ENCODE data around the gene SSNA1. TPM values are rescaled to one million over a fixed set of nuclear protein-coding genes. Genes with fewer than 3 reads are reported as not detected.

The SSNA1 gene
- total and polyA plus RNA-seq, 9 of the 15 experiments (the other 6 are each of a cell fraction or from before 2014, with no cell fraction given), result 1.9 to 130 (median 57.1) TPM

DNA sequence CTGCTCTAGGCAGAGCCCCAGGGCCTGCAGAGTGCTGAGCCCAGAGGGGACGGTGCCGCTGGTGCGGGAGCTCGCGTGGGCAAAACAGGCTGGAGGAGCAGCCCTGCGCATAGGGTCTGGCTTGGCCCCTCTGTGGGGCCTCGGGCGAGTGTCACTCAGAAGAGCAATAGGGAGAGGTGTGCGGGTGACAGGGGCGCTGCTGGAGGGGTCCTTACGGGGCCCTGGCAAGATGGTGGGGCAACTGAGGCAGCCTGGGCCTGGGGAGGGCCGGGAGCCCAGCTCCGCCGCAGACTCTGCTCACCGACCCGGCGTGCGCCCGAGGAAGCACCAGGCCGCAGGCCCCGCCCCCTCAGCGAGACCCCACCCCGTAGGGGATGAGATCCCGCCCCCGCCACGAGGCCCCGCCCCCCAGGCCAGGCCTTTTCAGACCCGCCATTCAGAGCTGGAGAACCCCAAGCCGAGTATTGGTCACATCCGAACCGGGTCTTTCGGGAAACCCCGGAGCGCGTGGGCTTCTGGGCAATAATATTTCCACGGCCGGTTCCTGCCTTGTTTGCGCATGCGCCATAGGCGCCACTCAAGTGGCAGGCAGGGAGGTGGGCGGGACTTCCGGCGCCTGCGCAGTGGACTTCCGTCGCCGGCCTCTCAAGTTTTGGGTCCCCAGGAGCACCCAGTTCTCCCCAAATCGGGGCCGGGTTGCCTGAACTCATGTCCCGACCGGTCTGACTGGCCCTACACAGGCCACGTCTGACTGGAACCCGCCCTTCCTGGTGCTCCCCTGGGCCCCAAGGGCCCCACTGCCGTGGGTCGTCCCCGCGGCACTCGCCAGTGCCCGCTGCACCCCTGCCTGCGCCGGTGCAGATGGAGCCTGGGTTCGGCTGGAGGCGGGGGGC lies 34.8 kb downstream of the SSNA1 start (continued):
- TF ChIP-seq, protein P1, sequence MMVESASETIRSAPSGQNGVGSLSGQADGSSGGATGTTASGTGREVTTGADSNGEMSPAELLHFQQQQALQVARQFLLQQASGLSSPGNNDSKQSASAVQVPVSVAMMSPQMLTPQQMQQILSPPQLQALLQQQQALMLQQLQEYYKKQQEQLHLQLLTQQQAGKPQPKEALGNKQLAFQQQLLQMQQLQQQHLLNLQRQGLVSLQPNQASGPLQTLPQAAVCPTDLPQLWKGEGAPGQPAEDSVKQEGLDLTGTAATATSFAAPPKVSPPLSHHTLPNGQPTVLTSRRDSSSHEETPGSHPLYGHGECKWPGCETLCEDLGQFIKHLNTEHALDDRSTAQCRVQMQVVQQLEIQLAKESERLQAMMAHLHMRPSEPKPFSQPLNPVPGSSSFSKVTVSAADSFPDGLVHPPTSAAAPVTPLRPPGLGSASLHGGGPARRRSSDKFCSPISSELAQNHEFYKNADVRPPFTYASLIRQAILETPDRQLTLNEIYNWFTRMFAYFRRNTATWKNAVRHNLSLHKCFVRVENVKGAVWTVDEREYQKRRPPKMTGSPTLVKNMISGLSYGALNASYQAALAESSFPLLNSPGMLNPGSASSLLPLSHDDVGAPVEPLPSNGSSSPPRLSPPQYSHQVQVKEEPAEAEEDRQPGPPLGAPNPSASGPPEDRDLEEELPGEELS (CRISPR knock-in tag; IDR thresholded peaks at IDR 0.05; ENCODE audit: borderline replicate concordance), result no peak
- TF ChIP-seq HNRNPK (IDR thresholded peaks at IDR 0.05; ENCODE audit: low read depth, low read length, poor library complexity, severe bottlenecking) (no peak), ZNF699 (CRISPR knock-in tag; IDR thresholded peaks at IDR 0.05; ENCODE audit: insufficient replicate concordance) (no peak), THRAP3 (IDR thresholded peaks at IDR 0.05; ENCODE audit: borderline replicate concordance) (no peak), ATF1 (CRISPR knock-in tag; IDR thresholded peaks at IDR 0.05) (no peak), ATF1 (tag; IDR thresholded peaks at IDR 0.05) (peak; percentile 50)
- TF ChIP-seq, protein P2, sequence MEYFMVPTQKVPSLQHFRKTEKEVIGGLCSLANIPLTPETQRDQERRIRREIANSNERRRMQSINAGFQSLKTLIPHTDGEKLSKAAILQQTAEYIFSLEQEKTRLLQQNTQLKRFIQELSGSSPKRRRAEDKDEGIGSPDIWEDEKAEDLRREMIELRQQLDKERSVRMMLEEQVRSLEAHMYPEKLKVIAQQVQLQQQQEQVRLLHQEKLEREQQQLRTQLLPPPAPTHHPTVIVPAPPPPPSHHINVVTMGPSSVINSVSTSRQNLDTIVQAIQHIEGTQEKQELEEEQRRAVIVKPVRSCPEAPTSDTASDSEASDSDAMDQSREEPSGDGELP (CRISPR knock-in tag; IDR thresholded peaks at IDR 0.05; ENCODE audit: borderline replicate concordance), result peak; percentile 73
- TF ChIP-seq, protein P3, sequence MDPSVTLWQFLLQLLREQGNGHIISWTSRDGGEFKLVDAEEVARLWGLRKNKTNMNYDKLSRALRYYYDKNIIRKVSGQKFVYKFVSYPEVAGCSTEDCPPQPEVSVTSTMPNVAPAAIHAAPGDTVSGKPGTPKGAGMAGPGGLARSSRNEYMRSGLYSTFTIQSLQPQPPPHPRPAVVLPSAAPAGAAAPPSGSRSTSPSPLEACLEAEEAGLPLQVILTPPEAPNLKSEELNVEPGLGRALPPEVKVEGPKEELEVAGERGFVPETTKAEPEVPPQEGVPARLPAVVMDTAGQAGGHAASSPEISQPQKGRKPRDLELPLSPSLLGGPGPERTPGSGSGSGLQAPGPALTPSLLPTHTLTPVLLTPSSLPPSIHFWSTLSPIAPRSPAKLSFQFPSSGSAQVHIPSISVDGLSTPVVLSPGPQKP (CRISPR knock-in tag; IDR thresholded peaks at IDR 0.05), result no peak
